GM18519 (cell line): ENCODE measurements around the gene ROM1.
"Not testable (repeated sequence)": the region's sequence is repeated elsewhere in the genome, so short reads cannot be mapped to it uniquely, and the experiment has no call there.

Source experiments
- ATAC-seq: cut with Tn5 transposase; IDR thresholded peaks from one replicate; pipeline ENCODE4 v1.9.1; 2021; ENCODE audit warnings: mild to moderate bottlenecking, moderate library complexity; ENCODE audit not compliant: unreplicated experiment, low FRiP score

Gene ROM1

GRCh38 chr11:62607714-62608113 lies 5.3 kb upstream of the ROM1 start:
- ATAC-seq, result no peak

GRCh38 chr11:62608776-62609175 lies 4.3 kb upstream of the ROM1 start:
- ATAC-seq, result no peak

- no peak for ATAC-seq
These were observed 2.7 kb upstream of the ROM1 start for GRCh38 chr11:62610403-62610802.

GRCh38 chr11:62610814-62611704 lies 2.0 kb upstream of the ROM1 start:
- ATAC-seq, result no peak

GRCh38 chr11:62611705-62612365 lies 1.2 kb upstream of the ROM1 start:
- ATAC-seq, result peak; percentile 5

DNA sequence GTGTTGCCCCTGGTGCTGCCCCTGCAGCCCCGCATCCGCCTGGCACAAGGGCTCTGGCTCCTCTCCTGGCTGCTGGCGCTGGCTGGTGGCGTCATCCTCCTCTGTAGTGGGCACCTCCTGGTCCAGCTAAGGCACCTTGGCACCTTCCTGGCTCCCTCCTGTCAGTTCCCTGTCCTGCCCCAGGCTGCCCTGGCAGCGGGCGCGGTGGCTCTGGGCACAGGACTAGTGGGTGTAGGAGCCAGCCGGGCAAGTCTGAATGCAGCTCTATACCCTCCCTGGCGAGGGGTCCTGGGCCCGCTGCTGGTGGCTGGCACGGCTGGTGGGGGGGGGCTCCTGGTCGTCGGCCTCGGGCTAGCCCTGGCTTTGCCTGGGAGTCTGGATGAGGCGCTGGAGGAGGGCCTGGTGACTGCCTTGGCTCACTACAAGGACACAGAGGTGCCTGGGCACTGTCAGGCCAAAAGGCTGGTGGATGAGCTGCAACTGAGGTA lies 278 bp downstream of the ROM1 start:
- no peak for ATAC-seq

GRCh38 chr11:62614275-62614674 lies 1.2 kb downstream of the ROM1 start:
- no peak for ATAC-seq

- ATAC-seq, result no peak
These were observed 2.5 kb downstream of the ROM1 start for GRCh38 chr11:62615521-62615920.

DNA sequence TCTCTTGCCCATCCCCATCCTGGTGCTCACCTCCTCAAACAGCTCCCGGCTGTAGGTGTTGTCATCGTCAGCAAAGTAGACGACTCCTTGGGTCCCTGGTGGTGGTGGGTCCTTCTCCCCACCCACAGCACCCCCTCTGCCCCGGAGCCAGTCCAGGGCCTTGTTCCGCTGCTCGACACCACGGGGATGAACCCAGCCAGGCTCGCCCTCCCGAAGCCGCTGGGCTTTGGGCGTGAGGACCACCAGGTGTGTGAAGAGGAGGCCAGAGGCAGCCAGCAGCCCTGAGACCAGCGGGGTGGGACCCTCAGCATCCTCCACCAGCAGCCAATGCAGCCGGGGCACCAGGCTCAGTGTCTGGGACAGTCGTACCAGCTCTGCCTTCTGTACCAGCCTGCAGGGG lies 3.9 kb downstream of the ROM1 start:
- not testable (repeated sequence) for ATAC-seq

- ATAC-seq, result no peak
These were observed 8.0 kb downstream of the ROM1 start for GRCh38 chr11:62621027-62621566.

DNA sequence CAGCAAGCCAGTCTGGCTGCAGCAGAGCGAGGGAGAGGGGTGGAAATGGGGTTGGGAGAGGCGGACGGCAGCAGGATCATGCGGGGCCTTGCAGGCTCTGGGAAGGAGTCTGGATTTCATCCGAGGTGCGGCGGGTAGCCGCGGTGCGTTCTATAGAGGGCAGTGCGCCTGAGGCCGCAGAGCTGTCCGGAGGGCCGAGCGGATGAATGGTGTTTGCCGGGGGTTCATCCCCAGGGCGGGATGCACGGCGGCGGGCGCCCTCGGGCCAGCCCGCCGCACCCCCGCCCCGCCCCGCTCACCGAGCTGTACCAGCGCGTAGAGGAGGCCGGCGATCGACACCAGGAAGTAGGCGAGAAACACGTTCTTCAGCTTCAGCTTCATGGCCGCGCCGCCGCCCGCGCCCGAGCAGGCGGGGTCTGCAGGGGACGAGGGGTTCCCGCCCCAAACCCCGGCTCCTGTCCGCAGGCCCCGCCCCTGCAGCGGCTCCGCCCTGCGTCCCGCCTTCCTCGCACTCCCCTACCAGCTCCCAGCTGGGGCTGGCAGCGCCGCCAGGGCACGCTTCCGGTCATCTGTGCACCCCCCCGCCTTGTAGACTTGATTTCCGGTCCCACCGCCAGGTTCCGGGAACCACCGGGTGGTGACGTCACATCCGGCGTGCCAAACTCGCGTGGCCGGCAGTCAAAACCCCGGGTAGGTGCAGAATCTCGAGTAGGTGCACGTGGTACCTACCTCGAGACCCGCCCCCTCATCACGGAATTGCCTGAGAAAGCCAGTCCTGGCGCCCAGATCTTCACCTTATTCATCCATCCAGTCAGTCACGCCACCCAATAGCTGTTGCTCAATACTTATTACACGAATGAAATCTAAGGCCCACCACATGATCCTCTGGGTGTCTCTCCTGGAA lies 8.8 kb downstream of the ROM1 start, which contains the start of gene B3GAT3:
B3GAT3 (minus strand) TSS at position 420 of the 904 bp plus-strand sequence; CDS start at position 381, 39 bp downstream.
- peak; percentile 87 for ATAC-seq

- ATAC-seq, result no peak
These were observed 9.5 kb downstream of the ROM1 start for GRCh38 chr11:62622476-62623089.

- no peak for ATAC-seq
These were observed 14.7 kb downstream of the ROM1 start for GRCh38 chr11:62627713-62628112.

GRCh38 chr11:62632492-62632891 lies 19.4 kb downstream of the ROM1 start:
- no peak for ATAC-seq

DNA sequence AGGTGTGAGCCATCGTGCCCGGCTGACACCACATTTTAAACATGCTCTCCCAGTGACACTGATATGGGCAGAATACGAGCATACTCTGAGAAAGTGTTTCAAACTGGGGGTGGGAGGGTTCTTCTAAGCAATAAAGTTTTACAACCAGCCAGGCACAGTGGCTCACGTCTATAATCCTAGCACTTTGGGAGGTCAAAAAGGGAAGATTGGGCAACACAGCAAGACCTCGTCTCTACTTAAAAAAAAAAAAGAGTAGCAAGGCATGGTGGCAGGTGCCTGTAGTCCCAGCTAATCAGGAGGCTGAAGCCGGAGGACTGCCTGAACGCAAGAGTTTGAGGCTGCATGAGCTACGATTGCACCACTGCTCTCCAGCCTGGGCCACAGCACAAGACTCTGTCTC lies 31.2 kb downstream of the ROM1 start:
- ATAC-seq, result no peak

- ATAC-seq, result no peak
These were observed 32.6 kb downstream of the ROM1 start for GRCh38 chr11:62645671-62645945.

DNA sequence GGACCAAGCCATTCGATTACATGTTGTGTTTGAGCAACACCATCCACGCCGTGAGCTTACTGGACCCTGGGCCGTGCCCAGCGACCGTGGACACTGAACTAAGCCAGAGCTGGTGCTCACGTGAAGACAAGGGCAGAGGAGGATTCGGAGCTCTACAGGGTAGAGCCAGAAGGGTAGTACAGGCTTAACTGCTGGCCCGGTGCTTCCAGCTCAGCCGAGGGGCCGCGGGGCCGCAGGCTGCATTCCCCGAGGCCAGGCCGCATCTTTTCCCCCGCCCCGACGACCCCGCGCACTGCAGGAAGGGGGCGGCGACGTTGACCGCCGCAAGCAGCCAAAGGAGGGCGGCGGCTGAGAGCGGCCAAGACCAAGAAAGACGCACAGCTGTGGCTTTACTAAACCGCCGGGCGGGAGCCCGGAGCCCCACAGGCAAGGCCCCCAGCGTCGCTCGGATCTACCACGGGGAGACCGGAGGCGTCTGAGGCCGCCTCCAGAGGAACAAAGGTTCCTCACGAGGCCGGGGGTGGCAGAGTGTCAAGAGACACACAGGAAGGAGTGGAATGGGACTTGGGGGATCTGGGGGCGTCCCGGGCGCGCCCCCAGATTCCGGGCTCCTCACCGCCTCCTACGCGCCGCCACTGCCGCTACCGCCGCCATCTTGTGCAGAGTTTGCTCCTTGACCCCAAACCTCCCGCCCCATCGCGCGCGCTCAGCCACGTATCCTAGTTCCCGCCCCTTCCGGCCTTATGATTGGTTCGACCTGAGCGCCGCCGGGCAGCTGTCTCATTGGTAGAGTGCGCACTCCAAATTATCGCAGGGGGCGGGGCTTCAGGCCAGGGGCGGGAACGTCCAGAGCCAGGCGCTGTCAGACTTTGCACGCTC lies 33.1 kb downstream of the ROM1 start, which contains the start of gene GANAB:
GANAB (minus strand) TSS at position 668 of the 879 bp plus-strand sequence; CDS start at position 654, 14 bp downstream.
- ATAC-seq, result peak; percentile 74

DNA sequence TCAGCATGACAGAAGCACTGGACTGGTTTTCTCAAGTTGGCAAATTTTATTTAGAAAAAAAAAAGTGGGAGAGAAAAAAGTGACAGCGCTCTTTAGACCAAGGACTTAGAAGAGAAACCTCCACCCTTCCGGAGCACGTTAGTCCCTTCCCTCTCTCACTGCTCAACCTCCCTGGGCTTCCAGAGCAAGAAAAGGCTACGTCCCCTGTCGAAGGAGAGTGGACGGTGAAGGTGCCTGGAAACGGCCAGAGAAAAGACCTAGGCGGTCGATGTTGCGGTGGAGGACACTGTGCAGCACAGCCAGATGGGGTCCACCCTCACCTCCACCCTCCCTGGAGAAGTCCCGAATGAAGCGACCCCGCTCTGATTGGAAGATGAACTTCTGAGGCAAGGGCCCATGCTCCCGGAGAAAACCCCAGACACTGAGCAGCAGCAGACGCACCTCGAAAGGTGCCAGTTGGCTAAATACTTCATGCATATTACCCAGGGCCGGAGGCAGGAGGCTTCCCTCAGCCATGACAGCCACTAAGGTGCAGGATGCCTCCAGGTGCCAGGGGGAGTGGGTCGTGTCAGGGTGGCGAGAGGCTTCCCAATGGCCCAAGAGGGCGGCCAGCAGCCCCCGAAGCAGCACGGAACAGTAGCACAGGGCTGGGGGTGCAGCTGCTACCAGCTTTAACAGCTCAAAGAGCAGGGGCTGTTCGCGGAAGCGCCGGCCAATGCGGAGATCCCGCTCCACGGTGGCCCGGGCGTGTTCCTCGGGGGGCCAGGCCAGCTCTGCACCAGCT lies 34.0 kb downstream of the ROM1 start:
- ATAC-seq, result no peak
